PC-9 (cell line): ENCODE data around the gene COX4I2.

Source experiments
- CTCF ChIP-seq: fragments of 200-600 bp; sonication (generic); conservative IDR thresholded peaks from 2 replicates; pipeline ENCODE4 v1.6.1; 2017; ENCODE audit warnings: mixed run types, antibody characterized with exemption, mild to moderate bottlenecking, moderate library complexity
- EZH2 ChIP-seq: fragments of 200-600 bp; sonication (generic); IDR thresholded peaks from 2 replicates; pipeline ENCODE4 v1.8.0; 2017; ENCODE audit warnings: antibody characterized with exemption, low read depth

- no peak for TF ChIP-seq CTCF
- TF ChIP-seq EZH2 = no peak
Measured at GRCh38 chr20:31604567-31605030, 33.1 kb upstream of the COX4I2 start.
